Measurements from ENCODE around the gene OR1S2. TPM values are rescaled to one million over a fixed set of nuclear protein-coding genes. Genes with fewer than 3 reads are reported as not detected.

The OR1S2 gene
- total RNA-seq, 1 experiment from 2014 or later, result not detected

DNA sequence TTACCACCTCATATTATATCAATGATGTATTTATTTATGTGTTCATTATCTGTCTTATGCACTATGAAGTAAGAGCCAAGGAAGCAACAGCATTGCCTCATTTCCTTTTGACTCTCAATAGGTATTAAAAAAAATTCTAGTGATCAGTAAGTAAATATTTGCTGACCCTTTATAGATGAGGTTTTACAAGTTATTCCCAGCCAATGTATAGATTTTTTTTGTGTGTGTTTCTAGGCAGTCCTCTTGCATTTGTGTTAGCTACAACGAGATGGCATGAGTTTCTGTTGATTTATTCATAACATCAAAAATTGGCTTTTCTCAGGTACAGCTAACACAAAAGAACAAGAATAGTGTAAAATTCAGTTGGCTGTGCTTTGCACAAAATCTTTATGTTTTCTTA, 4.7 kb downstream of the OR1S2 start:
- ChIA-PET CTCF (no interaction called here), POLR2A (ENCODE audit: unreplicated experiment) (no interaction called here)
- Histone ChIP-seq H3K9me3 (ENCODE audit: low read length) (no peaks in the 10 kb centered on the region), H3K36me3 (ENCODE audit: low read depth, low read length) (no peaks in the 10 kb centered on the region), H2AFZ (ENCODE audit: low read length) (no peak overlapping the region), H3K4me1 (ENCODE audit: insufficient read depth, low read length) (no peaks in the 10 kb centered on the region), H4K20me1 (ENCODE audit: low read length) (no peaks in the 10 kb centered on the region), H3K9me2 (replicated peaks; ENCODE audit: low read length) (no peaks in the 10 kb centered on the region), H3F3A (ENCODE audit: low read length, unreplicated experiment) (no peaks in the 10 kb centered on the region), H3K27ac (ENCODE audit: low read length) (no peak overlapping the region), H3K4me2 (ENCODE audit: low read length) (no peak overlapping the region), H3K27me3 (ENCODE audit: low read length) (peaks cover under 1% of the 10 kb centered on the region; the same call in 1 of the 2 replicates), H3K4me3 (ENCODE audit: low read length) (no peak overlapping the region), H3K9ac (ENCODE audit: low read length) (no peak overlapping the region), H3K79me2 (ENCODE audit: low read length) (no peaks in the 10 kb centered on the region)
- no peak for TF ChIP-seq EZH2phosphoT487 (IDR thresholded peaks at IDR 0.05; ENCODE audit: borderline replicate concordance, low read length)
- TF ChIP-seq, protein P1, sequence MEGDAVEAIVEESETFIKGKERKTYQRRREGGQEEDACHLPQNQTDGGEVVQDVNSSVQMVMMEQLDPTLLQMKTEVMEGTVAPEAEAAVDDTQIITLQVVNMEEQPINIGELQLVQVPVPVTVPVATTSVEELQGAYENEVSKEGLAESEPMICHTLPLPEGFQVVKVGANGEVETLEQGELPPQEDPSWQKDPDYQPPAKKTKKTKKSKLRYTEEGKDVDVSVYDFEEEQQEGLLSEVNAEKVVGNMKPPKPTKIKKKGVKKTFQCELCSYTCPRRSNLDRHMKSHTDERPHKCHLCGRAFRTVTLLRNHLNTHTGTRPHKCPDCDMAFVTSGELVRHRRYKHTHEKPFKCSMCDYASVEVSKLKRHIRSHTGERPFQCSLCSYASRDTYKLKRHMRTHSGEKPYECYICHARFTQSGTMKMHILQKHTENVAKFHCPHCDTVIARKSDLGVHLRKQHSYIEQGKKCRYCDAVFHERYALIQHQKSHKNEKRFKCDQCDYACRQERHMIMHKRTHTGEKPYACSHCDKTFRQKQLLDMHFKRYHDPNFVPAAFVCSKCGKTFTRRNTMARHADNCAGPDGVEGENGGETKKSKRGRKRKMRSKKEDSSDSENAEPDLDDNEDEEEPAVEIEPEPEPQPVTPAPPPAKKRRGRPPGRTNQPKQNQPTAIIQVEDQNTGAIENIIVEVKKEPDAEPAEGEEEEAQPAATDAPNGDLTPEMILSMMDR (conservative IDR thresholded peaks at IDR 0.05; ENCODE audit: low read depth, low read length), result no peak
- ATAC-seq (no peak), DNase-seq (peak; percentile 11)
- intact Hi-C loops (cut with micrococcal nuclease), result no loop called here
- BruUV-seq (replicated peaks), result no TSS peak

DNA sequence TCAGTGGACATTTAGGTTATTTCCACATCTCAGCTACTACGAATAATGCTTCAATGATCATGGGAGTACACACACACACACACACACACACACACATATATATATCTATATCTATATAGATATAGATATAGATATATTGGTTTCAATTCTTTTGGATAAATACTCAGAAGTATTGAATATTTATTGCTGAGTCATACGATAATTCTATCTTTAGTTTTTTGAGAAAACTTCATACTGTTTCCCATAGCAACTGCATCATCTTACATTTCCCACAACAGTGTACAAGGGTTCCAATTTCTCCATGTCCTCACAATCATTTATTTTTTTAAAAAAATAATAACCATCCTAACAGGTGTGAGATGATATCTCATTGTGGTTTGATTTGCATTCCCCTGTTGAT, 8.0 kb downstream of the OR1S2 start:
- Histone ChIP-seq H3K27ac (ENCODE audit: low read length) (no peak overlapping the region), H3K9me2 (replicated peaks; ENCODE audit: low read length) (no peaks in the 10 kb centered on the region), H3K36me3 (ENCODE audit: low read depth, low read length) (no peaks in the 10 kb centered on the region), H3K4me3 (ENCODE audit: low read length) (no peak overlapping the region), H3K9me3 (ENCODE audit: low read length) (no peaks in the 10 kb centered on the region), H3K79me2 (ENCODE audit: low read length) (no peaks in the 10 kb centered on the region), H3K4me1 (ENCODE audit: insufficient read depth, low read length) (no peaks in the 10 kb centered on the region), H2AFZ (ENCODE audit: low read length) (no peak overlapping the region), H3F3A (ENCODE audit: low read length, unreplicated experiment) (no peaks in the 10 kb centered on the region), H3K27me3 (ENCODE audit: low read length) (no peaks in the 10 kb centered on the region), H3K9ac (ENCODE audit: low read length) (no peak overlapping the region), H3K4me2 (ENCODE audit: low read length) (no peak overlapping the region), H4K20me1 (ENCODE audit: low read length) (no peaks in the 10 kb centered on the region)
- BruUV-seq (replicated peaks), result no TSS peak
- ChIA-PET POLR2A (ENCODE audit: unreplicated experiment) (no interaction called here), CTCF (no interaction called here)
- TF ChIP-seq, protein P1 (conservative IDR thresholded peaks at IDR 0.05; ENCODE audit: low read depth, low read length), result no peak
- TF ChIP-seq EZH2 (IDR thresholded peaks at IDR 0.05; ENCODE audit: low read length, unreplicated experiment), result no peak
- no peak for TF ChIP-seq EZH2phosphoT487 (IDR thresholded peaks at IDR 0.05; ENCODE audit: borderline replicate concordance, low read length)
- DNase-seq (no peak), ATAC-seq (no peak)
- intact Hi-C loops (cut with micrococcal nuclease), result no loop called here

DNA sequence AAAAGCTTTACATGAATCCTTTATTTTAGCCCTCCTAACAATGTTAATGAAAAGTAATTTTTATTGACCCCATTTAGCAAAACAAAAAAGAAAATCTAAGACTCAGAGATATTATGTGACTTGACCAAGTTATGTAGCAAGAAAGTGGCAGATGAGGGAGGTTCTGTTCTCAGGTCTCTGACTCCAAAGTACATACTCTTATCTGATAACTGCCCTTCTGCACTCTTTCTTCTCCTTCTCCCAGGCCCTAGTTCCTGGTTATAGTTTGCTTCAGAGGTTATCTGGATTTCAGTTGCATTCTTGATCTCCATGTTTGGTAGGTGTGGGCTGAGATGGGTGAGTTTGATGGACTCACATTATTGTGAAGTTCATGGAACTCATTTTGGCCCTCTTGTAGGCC, 10.6 kb downstream of the OR1S2 start:
- no peaks in the 10 kb centered on the region for H3K36me3 ChIP-seq (ENCODE audit: low read depth, low read length)
- TF ChIP-seq, protein P1 (conservative IDR thresholded peaks at IDR 0.05; ENCODE audit: low read depth, low read length), result no peak
- H2AFZ ChIP-seq (ENCODE audit: low read length), result no peak overlapping the region
- H4K20me1 ChIP-seq (ENCODE audit: low read length), result no peaks in the 10 kb centered on the region
- peaks cover 7% of the 10 kb centered on the region; the same call in 1 of the 2 replicates for H3K27me3 ChIP-seq (ENCODE audit: low read length)
- H3K4me3 ChIP-seq (ENCODE audit: low read length), result no peak overlapping the region
- H3K9me2 ChIP-seq (replicated peaks; ENCODE audit: low read length), result no peaks in the 10 kb centered on the region
- H3K27ac ChIP-seq (ENCODE audit: low read length), result no peak overlapping the region
- H3K4me1 ChIP-seq (ENCODE audit: insufficient read depth, low read length), result no peaks in the 10 kb centered on the region
- H3K9ac ChIP-seq (ENCODE audit: low read length), result no peak overlapping the region
- ATAC-seq, result no peak
- H3F3A ChIP-seq (ENCODE audit: low read length, unreplicated experiment), result no peaks in the 10 kb centered on the region
- intact Hi-C loops (cut with micrococcal nuclease), result no loop called here
- POLR2A ChIA-PET (ENCODE audit: unreplicated experiment), result no interaction called here
- H3K4me2 ChIP-seq (ENCODE audit: low read length), result no peak overlapping the region
- no peak for DNase-seq
- no peaks in the 10 kb centered on the region for H3K79me2 ChIP-seq (ENCODE audit: low read length)
- CTCF ChIA-PET, result no interaction called here
- BruUV-seq (replicated peaks), result no TSS peak
- H3K9me3 ChIP-seq (ENCODE audit: low read length), result no peaks in the 10 kb centered on the region
